Measurements from ENCODE around the gene PPP1R10.
A peak's percentile ranks its signal among the peaks of the same experiment; 100 is the strongest.
"Not testable (repeated sequence)": the region's sequence is repeated elsewhere in the genome, so short reads cannot be mapped to it uniquely, and the experiment has no call there.

The PPP1R10 gene

DNA sequence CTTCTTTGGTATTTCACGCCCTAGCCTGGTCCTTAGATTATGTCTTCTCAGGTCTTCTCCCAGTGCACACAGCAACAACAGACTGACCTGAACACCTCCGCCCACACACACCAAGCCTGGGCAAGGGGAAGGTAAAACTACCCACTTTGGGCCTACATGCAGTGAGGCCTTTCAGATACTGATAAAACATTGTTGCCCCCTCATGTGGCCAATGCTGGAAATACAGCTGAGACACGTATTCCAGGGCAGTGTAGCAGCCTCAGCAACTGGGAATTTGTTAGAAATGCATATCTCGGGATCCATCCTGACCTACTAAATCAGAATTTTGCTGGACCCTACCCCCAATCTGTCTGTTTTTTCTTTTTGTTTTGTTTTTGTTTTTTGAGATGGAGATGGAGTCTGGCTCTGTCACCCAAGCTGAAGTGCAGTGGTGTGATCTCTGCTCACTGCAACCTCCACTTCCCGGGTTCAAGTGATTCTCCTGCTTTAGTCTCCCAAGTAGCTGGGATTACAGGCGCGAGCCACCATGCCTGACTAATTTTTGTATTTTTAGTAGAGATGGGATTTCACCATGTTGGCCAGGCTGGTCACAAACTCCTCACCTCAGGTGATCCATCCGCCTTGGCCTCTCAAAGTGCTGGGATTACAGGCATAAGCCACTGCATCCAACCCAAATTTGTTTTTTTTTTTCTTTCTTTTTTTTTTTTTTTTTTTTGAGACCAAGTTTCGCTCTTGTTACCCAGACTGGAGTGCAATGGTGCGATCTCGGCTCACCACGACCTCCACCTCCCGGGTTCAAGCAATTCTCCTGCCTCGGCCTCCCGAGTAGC, 19.5 kb downstream of the PPP1R10 start:
- H3K4me3 ChIP-seq (ENCODE audit: low read depth, low read length) = not testable (repeated sequence)
- TF ChIP-seq, protein P1, sequence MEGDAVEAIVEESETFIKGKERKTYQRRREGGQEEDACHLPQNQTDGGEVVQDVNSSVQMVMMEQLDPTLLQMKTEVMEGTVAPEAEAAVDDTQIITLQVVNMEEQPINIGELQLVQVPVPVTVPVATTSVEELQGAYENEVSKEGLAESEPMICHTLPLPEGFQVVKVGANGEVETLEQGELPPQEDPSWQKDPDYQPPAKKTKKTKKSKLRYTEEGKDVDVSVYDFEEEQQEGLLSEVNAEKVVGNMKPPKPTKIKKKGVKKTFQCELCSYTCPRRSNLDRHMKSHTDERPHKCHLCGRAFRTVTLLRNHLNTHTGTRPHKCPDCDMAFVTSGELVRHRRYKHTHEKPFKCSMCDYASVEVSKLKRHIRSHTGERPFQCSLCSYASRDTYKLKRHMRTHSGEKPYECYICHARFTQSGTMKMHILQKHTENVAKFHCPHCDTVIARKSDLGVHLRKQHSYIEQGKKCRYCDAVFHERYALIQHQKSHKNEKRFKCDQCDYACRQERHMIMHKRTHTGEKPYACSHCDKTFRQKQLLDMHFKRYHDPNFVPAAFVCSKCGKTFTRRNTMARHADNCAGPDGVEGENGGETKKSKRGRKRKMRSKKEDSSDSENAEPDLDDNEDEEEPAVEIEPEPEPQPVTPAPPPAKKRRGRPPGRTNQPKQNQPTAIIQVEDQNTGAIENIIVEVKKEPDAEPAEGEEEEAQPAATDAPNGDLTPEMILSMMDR (IDR thresholded peaks at IDR 0.05; ENCODE audit: borderline replicate concordance, insufficient read depth, low read depth, low read length) = peak; percentile 71

DNA sequence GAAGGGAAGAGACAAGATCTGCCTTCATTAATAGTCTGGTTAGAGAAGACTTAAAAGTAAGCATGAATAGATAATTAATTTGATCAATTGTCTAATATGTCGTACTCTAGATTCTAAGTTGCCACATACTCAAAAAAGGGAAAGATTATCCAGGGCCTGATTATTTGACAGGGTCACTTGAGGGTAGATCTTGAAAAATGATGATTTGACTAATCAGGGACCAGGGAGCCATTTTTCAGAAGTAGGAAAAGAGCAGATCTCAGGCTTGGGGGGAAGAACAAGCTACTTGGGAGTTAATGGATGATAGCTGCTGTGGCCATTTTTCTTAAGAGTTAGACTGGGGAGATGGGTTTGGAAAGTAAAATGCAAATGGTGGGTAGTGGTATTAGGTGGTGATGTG, 24.8 kb downstream of the PPP1R10 start:
- no peak overlapping the region for H3K4me3 ChIP-seq (ENCODE audit: low read depth, low read length)
- TF ChIP-seq, protein P1 (IDR thresholded peaks at IDR 0.05; ENCODE audit: borderline replicate concordance, insufficient read depth, low read depth, low read length) = no peak

DNA sequence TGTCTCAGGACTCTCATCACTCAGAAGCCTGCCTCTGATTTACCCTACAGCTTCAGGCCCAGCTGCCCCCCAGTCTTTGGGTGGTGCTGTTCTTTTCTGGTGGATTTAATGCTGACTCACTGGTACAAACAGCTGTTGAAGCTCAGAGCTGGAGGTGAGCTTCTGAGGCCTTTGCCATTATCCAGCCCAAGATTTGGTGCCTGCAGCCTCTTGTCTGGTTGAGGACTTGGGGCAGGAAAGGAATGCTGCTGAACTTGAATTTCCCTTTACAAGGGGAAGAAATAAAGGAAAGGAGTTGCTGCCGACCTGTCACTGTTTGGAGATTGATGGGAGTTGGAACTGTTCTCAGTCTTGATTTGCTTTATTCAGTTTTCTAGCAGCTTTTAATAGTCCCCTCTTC, 26.0 kb downstream of the PPP1R10 start:
- TF ChIP-seq, protein P1 (IDR thresholded peaks at IDR 0.05; ENCODE audit: borderline replicate concordance, insufficient read depth, low read depth, low read length) = no peak

GRCh38 chr6:30590509-30590908, 26.5 kb downstream of the PPP1R10 start:
- TF ChIP-seq, protein P1 (IDR thresholded peaks at IDR 0.05; ENCODE audit: borderline replicate concordance, insufficient read depth, low read depth, low read length) = no peak
- no peak overlapping the region for H3K4me3 ChIP-seq (ENCODE audit: low read depth, low read length)

More for the DNA sequence above, 26.0 kb downstream of the PPP1R10 start:
- H3K4me3 ChIP-seq (ENCODE audit: low read depth, low read length) = no peak overlapping the region

DNA sequence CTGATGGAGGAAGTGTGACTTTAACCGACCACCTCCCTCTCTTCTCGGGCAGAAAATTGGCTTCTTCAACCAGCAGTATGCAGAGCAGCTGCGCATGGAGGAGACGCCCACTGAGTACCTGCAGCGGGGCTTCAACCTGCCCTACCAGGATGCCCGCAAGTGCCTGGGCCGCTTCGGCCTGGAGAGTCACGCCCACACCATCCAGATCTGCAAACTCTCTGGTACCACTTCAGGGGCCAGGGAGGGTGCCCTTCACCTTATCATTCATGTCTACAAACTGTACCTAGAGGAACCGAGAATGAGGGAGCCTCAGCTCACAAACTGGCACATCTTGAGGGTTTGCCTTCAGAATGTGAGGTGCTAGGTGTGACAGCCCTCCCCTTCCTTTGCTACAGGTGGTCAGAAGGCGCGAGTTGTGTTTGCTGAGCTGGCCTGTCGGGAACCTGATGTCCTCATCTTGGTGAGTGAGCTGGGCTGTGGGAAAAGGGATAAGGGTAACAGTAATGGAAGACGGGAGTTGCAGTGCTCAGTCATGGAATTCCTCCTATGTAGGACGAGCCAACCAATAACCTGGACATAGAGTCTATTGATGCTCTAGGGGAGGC, 27.2 kb downstream of the PPP1R10 start:
- no peak overlapping the region for H3K4me3 ChIP-seq (ENCODE audit: low read depth, low read length)
- TF ChIP-seq, protein P1 (IDR thresholded peaks at IDR 0.05; ENCODE audit: borderline replicate concordance, insufficient read depth, low read depth, low read length) = no peak

- TF ChIP-seq, protein P1 (IDR thresholded peaks at IDR 0.05; ENCODE audit: borderline replicate concordance, insufficient read depth, low read depth, low read length) = no peak
- no peak overlapping the region for H3K4me3 ChIP-seq (ENCODE audit: low read depth, low read length)
Measured at GRCh38 chr6:30583921-30584320, 33.1 kb downstream of the PPP1R10 start.

DNA sequence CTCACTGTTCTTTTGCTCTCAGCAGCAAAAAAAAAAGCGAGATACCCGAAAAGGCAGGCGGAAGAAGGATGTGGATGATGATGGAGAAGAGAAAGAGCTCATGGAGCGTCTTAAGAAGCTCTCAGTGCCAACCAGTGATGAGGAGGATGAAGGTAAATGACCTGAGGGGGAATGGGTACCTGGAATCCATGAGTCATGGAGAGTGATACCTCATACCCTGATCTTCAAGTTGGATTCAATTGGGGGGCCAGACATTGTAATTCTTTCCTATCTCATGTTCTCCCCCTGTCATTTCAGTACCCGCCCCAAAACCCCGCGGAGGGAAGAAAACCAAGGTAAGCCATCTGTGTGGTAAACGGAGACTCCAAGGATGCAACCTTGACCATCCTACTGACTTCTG, 39.0 kb downstream of the PPP1R10 start:
- TF ChIP-seq, protein P1 (IDR thresholded peaks at IDR 0.05; ENCODE audit: borderline replicate concordance, insufficient read depth, low read depth, low read length) = no peak
- no peak overlapping the region for H3K4me3 ChIP-seq (ENCODE audit: low read depth, low read length)

All from GM12875 (cell line).